Measurements from ENCODE around the gene GRIN3A. TPM values are rescaled to one million over a fixed set of nuclear protein-coding genes. Genes with fewer than 3 reads are reported as not detected.

Gene GRIN3A
- total and polyA plus RNA-seq, 2 of the 4 experiments (the other 2 are of a cell fraction): not detected

- H2BK120ac ChIP-seq (ENCODE audit: low read depth, low read length): no peak overlapping the region
- H3K9me1 ChIP-seq (ENCODE audit: insufficient read depth, low read length): no peaks in the 10 kb centered on the region
- no peaks in the 10 kb centered on the region for H3K79me1 ChIP-seq (ENCODE audit: low read depth in 1 of 2, low read length in 2 of 2)
- no peak overlapping the region for H3K14ac ChIP-seq (replicated peaks; ENCODE audit: low read depth, low read length)
- TF ChIP-seq FOS (IDR thresholded peaks at IDR 0.05; ENCODE audit: low read depth, low read length) (no peak), MXI1 (IDR thresholded peaks at IDR 0.05; ENCODE audit: borderline replicate concordance, low read depth, low read length) (no peak), USF2 (IDR thresholded peaks at IDR 0.05; ENCODE audit: low read depth, low read length) (no peak), RFX5 (IDR thresholded peaks at IDR 0.05; ENCODE audit: low read depth, low read length) (no peak), MAZ (IDR thresholded peaks at IDR 0.05; ENCODE audit: borderline replicate concordance, low read depth, low read length) (no peak)
- H2BK15ac ChIP-seq (ENCODE audit: low read depth, low read length): no peak overlapping the region
- no peaks in the 10 kb centered on the region for H3K9me3 ChIP-seq (ENCODE audit: control insufficient read depth, insufficient read depth, low read length)
- H3K23ac ChIP-seq (ENCODE audit: low read depth, low read length): no peak overlapping the region
- ATAC-seq (ENCODE audit: low read depth) (no peak), DNase-seq (no peak)
- H4K20me1 ChIP-seq (ENCODE audit: insufficient read depth, low read length): no peaks in the 10 kb centered on the region
- no peak overlapping the region for H3K9ac ChIP-seq (ENCODE audit: low read depth, low read length)
- no TSS peak for BruUV-seq (replicated peaks)
- POLR2A ChIA-PET (ENCODE audit: unreplicated experiment): no interaction called here
- no peak overlapping the region for H3K56ac ChIP-seq (ENCODE audit: extremely low read depth, insufficient read depth, low read length)
- no peaks in the 10 kb centered on the region for H3K36me3 ChIP-seq (ENCODE audit: control insufficient read depth, insufficient read depth, low read length)
- in situ Hi-C loops (cut with MboI; ENCODE audit: low sequenced_read_pairs): no loop called here
- H2AK5ac ChIP-seq (ENCODE audit: low read depth, low read length): no peak overlapping the region
- no peak overlapping the region for H4K5ac ChIP-seq (ENCODE audit: low read depth, low read length)
- no peak overlapping the region for H4K91ac ChIP-seq (ENCODE audit: insufficient read depth, low read depth, low read length)
- H2AK9ac ChIP-seq (replicated peaks; ENCODE audit: low read depth, low read length, poor library complexity): no peak overlapping the region
- H2BK5ac ChIP-seq (ENCODE audit: low read depth, low read length, poor library complexity, severe bottlenecking): no peak overlapping the region
- no peak overlapping the region for H2BK20ac ChIP-seq (ENCODE audit: low read depth, low read length)
- no peak overlapping the region for H3K27ac ChIP-seq (ENCODE audit: insufficient read depth, low read length)
- H3K27me3 ChIP-seq (ENCODE audit: control insufficient read depth, insufficient read depth, low read length): no peaks in the 10 kb centered on the region
- H2AFZ ChIP-seq (replicated peaks; ENCODE audit: low read length, poor library complexity): no peak overlapping the region
- CTCF ChIA-PET: interaction anchor here (0.6 kb wide), 1 partner anchor 128 kb away, joined by 3 read pairs; no protein-coding TSS in a partner anchor
- no CpG with 5 or more reads among the region's 2 CpGs for WGBS, 2 experiments (ENCODE audit: extremely low coverage in 2 of 2, insufficient read length in 1 of 2)
- intact Hi-C loops (cut with micrococcal nuclease): no loop called here
- no peaks in the 10 kb centered on the region for H3K4me1 ChIP-seq (ENCODE audit: control insufficient read depth, insufficient read depth, low read length)
- no peak overlapping the region for H4K8ac ChIP-seq (ENCODE audit: low read depth in 2 of 2, low read length in 2 of 2)
- dilution Hi-C loops (cut with HindIII; ENCODE audit: low sequenced_read_pairs, unreplicated experiment): no loop called here
- H3K18ac ChIP-seq (ENCODE audit: low read depth, low read length): no peak overlapping the region
- no peak overlapping the region for H3K4ac ChIP-seq (ENCODE audit: low read depth, low read length)
- no peak overlapping the region for H3K4me3 ChIP-seq (ENCODE audit: insufficient read depth, low read depth, low read length)
- H3K4me2 ChIP-seq (ENCODE audit: low read depth, low read length): no peak overlapping the region
Measured at GRCh38 chr9:101684665-101685064, 53.8 kb downstream of the GRIN3A start.
